ENCODE results near the gene DDIT3.
"Not testable (repeated sequence)": the region's sequence is repeated elsewhere in the genome, so short reads cannot be mapped to it uniquely, and the experiment has no call there.

Gene DDIT3

GRCh38 chr12:57497223-57498131 is 22.8 kb downstream of the DDIT3 start:
- Histone ChIP-seq H3K9ac (ENCODE audit: low read length) (no peak overlapping the region), H3K27ac (ENCODE audit: low read depth, low read length, poor library complexity, severe bottlenecking) (no peak overlapping the region), H3K79me2 (ENCODE audit: insufficient read depth, low read length) (no peaks in the 10 kb centered on the region), H3K9me3 (ENCODE audit: low read length) (no peaks in the 10 kb centered on the region), H3K9me2 (ENCODE audit: low read depth, low read length) (no peaks in the 10 kb centered on the region), H3F3A (ENCODE audit: insufficient read depth, low read length) (no peaks in the 10 kb centered on the region), H3K4me1 (ENCODE audit: insufficient read depth, low read length, severe bottlenecking) (no peaks in the 10 kb centered on the region), H4K20me1 (ENCODE audit: insufficient read depth, low read length) (no peaks in the 10 kb centered on the region), H2AFZ (ENCODE audit: low read length) (no peak overlapping the region), H3K36me3 (ENCODE audit: insufficient read depth, low read length) (peaks cover 78% of the 10 kb centered on the region), H3K4me3 (ENCODE audit: low read depth, low read length, poor library complexity, severe bottlenecking) (no peak overlapping the region), H3K4me2 (ENCODE audit: low read length) (no peak overlapping the region), H3K27me3 (ENCODE audit: insufficient read depth, low read length) (no peaks in the 10 kb centered on the region)
- TF ChIP-seq EZH2 (IDR thresholded peaks at IDR 0.05; ENCODE audit: borderline replicate concordance, low read length) (no peak), CTCF (IDR thresholded peaks at IDR 0.05; ENCODE audit: low read length) (no peak)

DNA sequence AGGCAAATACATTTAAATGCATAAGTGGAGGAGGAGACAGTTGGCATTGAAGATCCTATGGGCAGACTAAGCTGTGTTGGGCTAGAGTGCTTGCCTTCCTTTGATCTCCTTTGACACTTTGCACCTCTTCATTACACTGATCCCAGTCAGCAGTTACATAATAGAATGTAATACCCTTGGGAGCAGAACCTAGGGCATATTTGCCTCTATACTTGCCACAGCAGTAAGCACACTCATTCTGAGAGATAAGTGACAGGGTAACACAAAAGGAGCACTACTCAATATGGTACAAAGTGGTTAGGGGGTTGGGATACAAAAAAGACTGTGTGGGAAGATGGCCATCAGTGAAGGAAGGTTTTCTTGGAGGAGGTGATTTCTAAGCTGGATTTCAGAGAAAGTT is 23.5 kb downstream of the DDIT3 start:
- Histone ChIP-seq H3K27ac (ENCODE audit: low read depth, low read length, poor library complexity, severe bottlenecking) (no peak overlapping the region), H3K36me3 (ENCODE audit: insufficient read depth, low read length) (peaks cover 78% of the 10 kb centered on the region)
- TF ChIP-seq CTCF (IDR thresholded peaks at IDR 0.05; ENCODE audit: low read length) = no peak
- TF ChIP-seq EZH2 (IDR thresholded peaks at IDR 0.05; ENCODE audit: borderline replicate concordance, low read length) = no peak

GRCh38 chr12:57495051-57495701 is 25.1 kb downstream of the DDIT3 start:
- not testable (repeated sequence) for H3K4me3 ChIP-seq (ENCODE audit: low read depth, low read length, poor library complexity, severe bottlenecking); H3K79me2 ChIP-seq (ENCODE audit: insufficient read depth, low read length); H2AFZ ChIP-seq (ENCODE audit: low read length); H3K4me2 ChIP-seq (ENCODE audit: low read length); H3F3A ChIP-seq (ENCODE audit: insufficient read depth, low read length); H3K9me3 ChIP-seq (ENCODE audit: low read length); H3K4me1 ChIP-seq (ENCODE audit: insufficient read depth, low read length, severe bottlenecking); H3K27ac ChIP-seq (ENCODE audit: low read depth, low read length, poor library complexity, severe bottlenecking); H3K27me3 ChIP-seq (ENCODE audit: insufficient read depth, low read length); H3K9me2 ChIP-seq (ENCODE audit: low read depth, low read length); H3K9ac ChIP-seq (ENCODE audit: low read length); H4K20me1 ChIP-seq (ENCODE audit: insufficient read depth, low read length)
- H3K36me3 ChIP-seq (ENCODE audit: insufficient read depth, low read length) = peaks cover 78% of the 10 kb centered on the region

More for the DNA sequence above, 23.5 kb downstream of the DDIT3 start:
- Histone ChIP-seq H4K20me1 (ENCODE audit: insufficient read depth, low read length) (no peaks in the 10 kb centered on the region), H3K4me3 (ENCODE audit: low read depth, low read length, poor library complexity, severe bottlenecking) (no peak overlapping the region), H3K4me2 (ENCODE audit: low read length) (no peak overlapping the region), H3K9ac (ENCODE audit: low read length) (no peak overlapping the region), H3K9me2 (ENCODE audit: low read depth, low read length) (no peaks in the 10 kb centered on the region), H3F3A (ENCODE audit: insufficient read depth, low read length) (no peaks in the 10 kb centered on the region), H2AFZ (ENCODE audit: low read length) (no peak overlapping the region), H3K9me3 (ENCODE audit: low read length) (no peaks in the 10 kb centered on the region), H3K4me1 (ENCODE audit: insufficient read depth, low read length, severe bottlenecking) (no peaks in the 10 kb centered on the region), H3K79me2 (ENCODE audit: insufficient read depth, low read length) (no peaks in the 10 kb centered on the region), H3K27me3 (ENCODE audit: insufficient read depth, low read length) (no peaks in the 10 kb centered on the region)
